ENCODE results near the gene ZNF667.

DNA sequence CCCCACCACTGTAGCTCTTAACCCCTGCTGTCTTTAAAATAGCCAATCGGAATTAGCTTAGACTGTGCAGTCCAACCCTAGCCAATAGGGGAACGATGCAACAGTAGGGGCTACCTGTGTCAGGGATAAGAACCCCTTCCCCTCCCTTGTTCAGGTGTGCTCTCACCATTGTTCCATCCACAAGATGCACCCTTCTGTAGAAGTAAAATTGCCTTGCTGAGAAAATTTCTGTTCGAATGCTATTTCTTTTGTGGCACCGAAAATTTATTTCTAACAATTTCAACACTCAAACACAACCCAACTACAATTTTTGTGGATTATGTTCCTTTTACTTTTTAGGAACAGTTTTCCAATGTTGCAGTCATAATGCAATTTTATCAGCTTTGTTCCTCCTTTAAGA, 76.7 kb downstream of the ZNF667 start:
- TF ChIP-seq, protein P1, sequence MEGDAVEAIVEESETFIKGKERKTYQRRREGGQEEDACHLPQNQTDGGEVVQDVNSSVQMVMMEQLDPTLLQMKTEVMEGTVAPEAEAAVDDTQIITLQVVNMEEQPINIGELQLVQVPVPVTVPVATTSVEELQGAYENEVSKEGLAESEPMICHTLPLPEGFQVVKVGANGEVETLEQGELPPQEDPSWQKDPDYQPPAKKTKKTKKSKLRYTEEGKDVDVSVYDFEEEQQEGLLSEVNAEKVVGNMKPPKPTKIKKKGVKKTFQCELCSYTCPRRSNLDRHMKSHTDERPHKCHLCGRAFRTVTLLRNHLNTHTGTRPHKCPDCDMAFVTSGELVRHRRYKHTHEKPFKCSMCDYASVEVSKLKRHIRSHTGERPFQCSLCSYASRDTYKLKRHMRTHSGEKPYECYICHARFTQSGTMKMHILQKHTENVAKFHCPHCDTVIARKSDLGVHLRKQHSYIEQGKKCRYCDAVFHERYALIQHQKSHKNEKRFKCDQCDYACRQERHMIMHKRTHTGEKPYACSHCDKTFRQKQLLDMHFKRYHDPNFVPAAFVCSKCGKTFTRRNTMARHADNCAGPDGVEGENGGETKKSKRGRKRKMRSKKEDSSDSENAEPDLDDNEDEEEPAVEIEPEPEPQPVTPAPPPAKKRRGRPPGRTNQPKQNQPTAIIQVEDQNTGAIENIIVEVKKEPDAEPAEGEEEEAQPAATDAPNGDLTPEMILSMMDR (IDR thresholded peaks at IDR 0.05) = no peak
- no peak for TF ChIP-seq POLR2A (IDR thresholded peaks at IDR 0.05)

All from adrenal gland (tissue), 5 donors.